GM13977 (cell line): ENCODE results near the gene SLC6A7.
"Not testable (repeated sequence)": the region's sequence is repeated elsewhere in the genome, so short reads cannot be mapped to it uniquely, and the experiment has no call there.

Source experiments
- DNase-seq: peaks from one replicate; pipeline ENCODE4 v3.0.0; 2012; ENCODE audit warnings: low spot score
- in situ Hi-C: fragments of 300-500 bp; cut with MboI; formaldehyde crosslinking; loops from one replicate; pipeline ENCODE4 v1.12.0; 2022; ENCODE audit warnings: low sequenced_read_pairs, low pct_unique_long_range_greater_than_20kb, mixed read lengths, inconsistent platforms; ENCODE audit not compliant: unreplicated experiment
- TF ChIP-seq, protein P1 (sequence below): IDR thresholded peaks from 2 replicates; pipeline ENCODE4 v1.5.1; 2012; ENCODE audit warnings: mild to moderate bottlenecking, control low read depth; ENCODE audit not compliant: insufficient read depth; ENCODE audit errors: extremely low read depth, missing control alignments

The SLC6A7 gene

DNA sequence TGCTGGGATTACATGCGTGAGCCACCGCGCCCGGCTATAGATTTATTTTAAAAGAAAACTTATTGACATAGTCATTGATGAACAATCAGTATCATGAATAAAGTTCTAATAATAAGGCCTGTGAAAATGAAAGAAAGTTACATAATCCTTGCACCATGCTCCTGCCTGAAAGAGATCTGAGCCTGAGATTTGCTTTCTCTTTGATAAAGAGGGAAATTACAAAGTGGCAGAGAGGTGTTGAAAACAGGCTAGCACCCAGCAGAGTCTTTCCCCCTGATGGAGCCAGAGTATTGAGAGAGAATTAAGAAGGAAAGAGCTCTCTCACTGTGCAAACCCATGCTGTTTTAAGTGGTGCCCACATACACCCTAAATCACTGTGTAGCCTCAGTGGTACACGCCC lies 37.2 kb downstream of the SLC6A7 start:
- DNase-seq: no peak
- in situ Hi-C loops: no loop called here
- TF ChIP-seq, protein P1, sequence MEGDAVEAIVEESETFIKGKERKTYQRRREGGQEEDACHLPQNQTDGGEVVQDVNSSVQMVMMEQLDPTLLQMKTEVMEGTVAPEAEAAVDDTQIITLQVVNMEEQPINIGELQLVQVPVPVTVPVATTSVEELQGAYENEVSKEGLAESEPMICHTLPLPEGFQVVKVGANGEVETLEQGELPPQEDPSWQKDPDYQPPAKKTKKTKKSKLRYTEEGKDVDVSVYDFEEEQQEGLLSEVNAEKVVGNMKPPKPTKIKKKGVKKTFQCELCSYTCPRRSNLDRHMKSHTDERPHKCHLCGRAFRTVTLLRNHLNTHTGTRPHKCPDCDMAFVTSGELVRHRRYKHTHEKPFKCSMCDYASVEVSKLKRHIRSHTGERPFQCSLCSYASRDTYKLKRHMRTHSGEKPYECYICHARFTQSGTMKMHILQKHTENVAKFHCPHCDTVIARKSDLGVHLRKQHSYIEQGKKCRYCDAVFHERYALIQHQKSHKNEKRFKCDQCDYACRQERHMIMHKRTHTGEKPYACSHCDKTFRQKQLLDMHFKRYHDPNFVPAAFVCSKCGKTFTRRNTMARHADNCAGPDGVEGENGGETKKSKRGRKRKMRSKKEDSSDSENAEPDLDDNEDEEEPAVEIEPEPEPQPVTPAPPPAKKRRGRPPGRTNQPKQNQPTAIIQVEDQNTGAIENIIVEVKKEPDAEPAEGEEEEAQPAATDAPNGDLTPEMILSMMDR: no peak

DNA sequence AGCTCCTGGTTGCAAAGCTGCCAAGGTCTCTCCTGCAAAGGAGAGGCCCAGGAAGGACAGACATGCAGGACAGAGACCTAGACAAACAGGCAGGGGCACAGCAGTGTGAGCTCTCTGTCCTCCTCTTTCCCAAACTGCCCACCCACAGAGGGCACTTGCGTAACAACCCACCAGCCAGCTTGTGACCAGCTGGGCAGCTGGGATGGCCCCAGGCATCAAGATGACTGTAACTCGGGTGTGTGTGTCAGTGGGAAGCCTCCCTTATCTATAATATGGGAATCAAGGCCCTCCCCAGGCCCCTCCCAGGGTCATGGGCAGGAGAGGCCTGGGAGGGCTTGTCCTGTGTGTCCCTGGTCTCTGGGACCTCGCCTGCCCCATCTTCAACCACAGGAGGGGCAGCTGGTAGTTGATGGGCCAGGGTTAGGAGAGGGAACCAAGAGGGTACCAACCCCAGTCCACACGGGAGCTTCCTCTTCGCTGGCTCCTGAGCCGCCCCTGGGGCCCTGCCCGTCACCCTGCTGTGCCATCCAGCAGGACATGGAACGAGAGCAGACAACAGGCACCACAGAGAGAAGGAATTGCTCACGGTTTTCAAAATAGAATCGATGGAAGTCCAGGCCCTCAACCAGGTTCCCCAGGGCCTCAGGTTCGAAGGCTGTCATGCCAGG lies 37.9 kb downstream of the SLC6A7 start:
- in situ Hi-C loops: no loop called here
- TF ChIP-seq, protein P1: no peak
- DNase-seq: no peak

DNA sequence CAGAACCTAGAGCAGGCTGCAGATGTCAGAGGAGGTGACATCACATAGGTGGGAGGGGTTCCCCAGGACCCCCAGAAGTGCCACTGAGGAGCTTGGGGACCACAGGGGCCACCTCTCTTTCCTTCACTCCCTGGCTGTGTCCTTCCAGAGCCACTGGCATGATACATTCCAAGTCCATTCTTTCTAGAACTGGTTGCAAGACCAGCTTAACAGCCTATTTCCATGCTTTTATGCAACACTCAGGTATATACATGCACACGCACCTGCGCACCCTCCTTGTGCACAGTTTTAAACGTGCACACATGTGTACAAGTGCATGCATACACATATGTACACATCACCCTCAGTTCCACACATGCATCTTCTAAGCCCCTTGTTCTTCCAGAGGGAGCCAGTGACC lies 39.7 kb downstream of the SLC6A7 start:
- no peak for DNase-seq
- in situ Hi-C loops: no loop called here
- TF ChIP-seq, protein P1: no peak

DNA sequence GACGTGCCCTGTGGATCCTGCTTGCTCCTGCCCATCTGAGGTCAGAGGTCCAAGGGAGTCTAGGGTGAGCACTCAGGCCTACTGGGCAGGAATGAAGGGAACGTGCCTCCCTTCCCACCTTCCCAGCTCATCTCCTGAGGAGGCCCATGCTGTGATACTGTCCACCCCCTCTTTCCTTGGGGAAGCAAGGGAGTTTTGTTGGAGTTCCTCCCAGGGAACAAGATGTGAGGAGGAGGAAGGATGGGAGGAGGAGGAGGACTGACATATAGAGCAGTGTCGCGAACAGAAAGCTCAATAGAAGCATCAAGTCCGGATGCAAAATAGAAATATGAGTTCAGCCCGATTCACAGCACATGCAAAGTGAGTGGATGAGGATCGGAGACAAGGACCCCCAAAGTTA lies 41.0 kb downstream of the SLC6A7 start:
- no peak for DNase-seq
- in situ Hi-C loops: no loop called here
- TF ChIP-seq, protein P1: no peak

DNA sequence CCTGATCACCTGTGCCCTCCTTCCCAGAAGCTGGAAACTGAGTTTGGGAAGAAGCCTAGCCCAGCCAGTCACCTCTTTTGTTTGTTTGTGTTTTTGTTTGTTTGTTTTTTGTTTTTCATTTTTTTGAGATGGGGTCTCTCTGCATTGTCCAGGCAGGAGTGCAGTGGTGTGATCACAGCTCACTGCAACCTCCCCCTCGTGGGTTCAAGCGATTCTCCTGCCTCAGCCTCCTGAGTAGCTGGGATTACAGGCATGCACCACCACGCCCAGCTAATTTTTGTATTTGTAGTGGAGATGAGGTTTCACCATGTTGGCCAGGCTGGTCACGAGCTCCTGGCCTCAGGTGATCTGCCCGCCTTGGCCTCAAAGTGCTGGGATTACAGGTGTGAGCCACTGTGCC lies 43.8 kb downstream of the SLC6A7 start:
- in situ Hi-C loops: not testable (repeated sequence)

DNA sequence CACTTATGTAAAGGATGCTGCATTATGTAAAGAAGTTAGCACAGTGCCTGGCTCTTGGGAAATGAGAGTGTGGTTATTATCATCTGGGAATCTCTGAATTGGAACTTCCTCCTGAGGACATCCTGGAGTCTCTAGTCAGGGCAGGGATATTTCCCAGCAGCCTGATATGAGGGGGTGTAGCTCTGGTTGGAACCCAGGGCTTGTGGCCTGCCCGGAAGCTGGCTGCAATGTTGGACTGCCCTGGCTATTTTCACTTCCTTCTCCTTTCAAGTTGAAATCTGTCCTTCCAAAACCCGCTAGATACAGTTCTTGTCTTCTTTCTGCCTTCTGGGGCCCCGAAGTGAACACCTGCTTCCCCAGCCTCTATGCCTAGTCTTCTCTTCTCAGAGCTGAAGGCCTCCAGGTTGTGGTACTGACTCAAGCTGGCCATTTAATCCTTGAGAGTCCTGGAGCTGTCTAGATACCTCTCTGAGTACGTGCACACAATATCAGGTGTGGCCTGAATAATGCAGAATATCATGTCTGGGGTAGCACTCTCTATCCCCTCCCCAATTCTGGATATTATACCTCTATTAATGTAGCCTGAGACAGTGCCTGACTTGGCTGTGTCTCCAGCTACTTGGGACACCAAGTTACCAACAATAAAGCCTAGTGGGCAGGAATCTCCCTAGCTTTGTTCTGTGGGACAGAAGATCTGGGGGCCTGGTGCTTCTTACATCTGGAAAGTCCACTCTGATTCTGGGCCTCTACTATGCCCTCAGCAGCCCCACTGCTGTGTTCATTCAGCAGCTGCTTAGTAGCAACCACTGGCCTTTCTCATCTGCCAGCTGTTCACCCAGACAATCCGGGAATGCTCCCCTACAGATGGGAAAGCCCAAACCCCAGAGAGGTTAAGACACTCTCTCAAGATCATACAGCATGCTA lies 45.0 kb downstream of the SLC6A7 start:
- DNase-seq: no peak
- in situ Hi-C loops: no loop called here
- TF ChIP-seq, protein P1: no peak

More for the DNA sequence above, 43.8 kb downstream of the SLC6A7 start:
- not testable (repeated sequence) for DNase-seq

DNA sequence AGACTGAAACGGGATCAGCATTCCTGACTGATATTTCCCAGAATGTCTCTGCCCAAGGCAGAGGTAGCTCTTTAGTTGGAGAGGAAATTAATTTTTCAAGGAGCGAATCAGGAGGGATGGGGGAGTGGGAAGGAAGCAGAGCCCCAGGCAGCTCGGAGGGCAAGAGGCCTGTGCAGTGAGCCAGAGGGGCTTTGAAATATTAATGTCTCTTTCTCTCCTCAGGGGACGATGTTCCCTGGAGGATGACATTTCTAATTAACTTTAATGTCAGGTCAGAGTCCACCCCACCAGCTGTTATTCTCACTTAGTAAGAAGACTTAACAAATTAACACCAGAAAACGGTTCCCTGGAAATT lies 45.6 kb downstream of the SLC6A7 start:
- in situ Hi-C loops: no loop called here
- TF ChIP-seq, protein P1: no peak
- DNase-seq: no peak
